Keratinocyte (primary cell): Measurements from ENCODE around the gene SZT2. TPM values are rescaled to one million over a fixed set of nuclear protein-coding genes. Genes with fewer than 3 reads are reported as not detected.

Experiments used
- DNase-seq: peaks from one replicate; pipeline ENCODE4 v3.0.0-alpha.2; 2011; ENCODE audit warnings: low read depth, missing footprints, low spot score
- FAIRE-seq: peaks from 2 replicates; lab custom pipeline; 2011; peaks lifted over from hg19 to GRCh38; lab: Jason Lieb, UNC
- H2AFZ ChIP-seq: 2 replicates; pipeline ENCODE4 v1.6.0; 2012; ENCODE audit warnings: low read length, control low read depth, inconsistent platforms; ENCODE audit not compliant: control insufficient read depth
- H3K27ac ChIP-seq: 2 replicates; pipeline ENCODE4 v1.5.1; 2011; ENCODE audit warnings: low read length; ENCODE audit not compliant: control insufficient read depth, insufficient read depth
- H3K27me3 ChIP-seq: 3 replicates; pipeline ENCODE4 v1.6.0; 2011; ENCODE audit warnings: low read length; ENCODE audit not compliant: control insufficient read depth, insufficient read depth; ENCODE audit errors: extremely low read depth
- H3K36me3 ChIP-seq, 2 experiments: 2 replicates in 1 of 2; 3 replicates in 1 of 2; pipeline ENCODE4 v1.5.1; 2011; ENCODE audit warnings: low read length in 2 of 2, mild to moderate bottlenecking in 1 of 2; ENCODE audit not compliant: control insufficient read depth in 2 of 2, insufficient read depth in 2 of 2; ENCODE audit errors: extremely low read depth in 1 of 2
- H3K4me1 ChIP-seq: 3 replicates; pipeline ENCODE4 v1.5.1; 2011; ENCODE audit warnings: low read length; ENCODE audit not compliant: control insufficient read depth, insufficient read depth; ENCODE audit errors: extremely low read depth
- H3K4me2 ChIP-seq: 3 replicates; pipeline ENCODE4 v1.6.0; 2011; ENCODE audit warnings: low read depth, low read length; ENCODE audit not compliant: control insufficient read depth, insufficient read depth; ENCODE audit errors: extremely low read depth
- H3K4me3 ChIP-seq, 3 experiments: fragments of 200-600 bp in 1 of 3; sonication (generic) in 1 of 3; 2 replicates in 2 of 3; 3 replicates in 1 of 3; pipeline ENCODE4 v1.5.1; 2011 to 2016; ENCODE audit warnings: low read length in 3 of 3, mild to moderate bottlenecking in 3 of 3, control low read depth in 2 of 3, inconsistent platforms in 1 of 3, low read depth in 1 of 3, mixed read lengths in 1 of 3, mixed run types in 1 of 3, moderate library complexity in 1 of 3; ENCODE audit not compliant: control insufficient read depth in 2 of 3, insufficient read depth in 2 of 3; ENCODE audit errors: extremely low read depth in 1 of 3
- H3K79me2 ChIP-seq: 2 replicates; pipeline ENCODE4 v1.6.0; 2012; ENCODE audit warnings: low read length; ENCODE audit not compliant: control insufficient read depth, insufficient read depth
- H3K9ac ChIP-seq: 3 replicates; pipeline ENCODE4 v1.6.0; 2011; ENCODE audit warnings: low read length; ENCODE audit not compliant: control insufficient read depth, insufficient read depth; ENCODE audit errors: extremely low read depth
- H3K9me1 ChIP-seq: 3 replicates; pipeline ENCODE4 v1.6.0; 2011; ENCODE audit warnings: low read length; ENCODE audit not compliant: control insufficient read depth, insufficient read depth; ENCODE audit errors: extremely low read depth
- H3K9me3 ChIP-seq: 2 replicates; pipeline ENCODE4 v1.5.1; 2012; ENCODE audit warnings: low read depth, low read length; ENCODE audit not compliant: control insufficient read depth
- H4K20me1 ChIP-seq: 3 replicates; pipeline ENCODE4 v1.6.0; 2011; ENCODE audit warnings: low read length; ENCODE audit not compliant: control insufficient read depth, insufficient read depth; ENCODE audit errors: extremely low read depth
- EZH2 ChIP-seq: IDR thresholded peaks from one replicate; pipeline ENCODE4 v1.6.1; 2012; ENCODE audit warnings: inconsistent platforms, mild to moderate bottlenecking, low read length, moderate library complexity
- dilution Hi-C: fragments of 300-500 bp; cut with MboI; formaldehyde crosslinking; loops from one replicate; pipeline ENCODE4 v1.7.0; 2020; ENCODE audit warnings: low sequenced_read_pairs; ENCODE audit not compliant: extremely low pct_ligation_motif_present
- polyA plus RNA-seq, 5 experiments: library from polyadenylated mRNA; depleted of rRNA in 3 of 5; stranded (reverse) in 3 of 5; stranded (forward) in 1 of 5; unstranded in 1 of 5; fragments of >200 nt; gene quantifications; 1 replicate in 1 of 5; 2 replicates in 3 of 5; 3 replicates in 1 of 5; pipeline versions ENCODE4 v1.2.1 to v1.2.3, GENCODE V29; 2011 to 2012; ENCODE audit warnings: missing spikeins in 2 of 5, low read depth in 1 of 5, low replicate concordance in 1 of 5
- TF ChIP-seq, protein P1 (sequence below), 3 experiments: IDR thresholded peaks in 1 of 3; conservative IDR thresholded peaks in 1 of 3; optimal IDR thresholded peaks in 1 of 3; 2 replicates in 2 of 3; 3 replicates in 1 of 3; pipeline versions ENCODE3 to v1.5.1; 2011; ENCODE audit warnings: low read length in 3 of 3, mild to moderate bottlenecking in 3 of 3, moderate library complexity in 2 of 3, control low read depth in 1 of 3, inconsistent platforms in 1 of 3; ENCODE audit not compliant: insufficient read depth in 2 of 3; ENCODE audit errors: extremely low read depth in 1 of 3

The SZT2 gene
- polyA plus RNA-seq, 1 donor (not counting 4 experiments of a cell fraction or from before 2014, with no cell fraction given), result 6.1 TPM

DNA sequence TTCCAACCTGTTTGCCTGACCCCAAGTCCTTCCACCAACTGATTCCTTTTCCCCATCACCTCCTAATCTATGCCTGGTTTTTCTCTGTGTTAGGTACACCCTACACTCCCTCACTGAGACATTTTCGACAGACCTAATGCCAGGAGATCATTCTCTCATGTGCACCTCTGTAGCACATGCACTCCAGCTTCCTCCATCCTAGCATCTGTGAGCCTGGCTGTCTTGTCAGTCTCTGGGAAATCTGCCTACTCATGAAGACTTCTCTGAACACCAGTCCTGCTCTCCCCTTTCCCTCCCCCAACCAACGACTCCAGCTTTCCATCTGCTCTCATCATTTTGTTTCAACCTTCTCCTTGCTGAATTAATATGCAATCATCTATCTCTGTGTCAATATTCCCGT is 1.1 kb upstream of the SZT2 start:
- Histone ChIP-seq H3K4me3 (peak overlapping the region; percentile 89 to 96 (median 95)), H3K27ac (peak overlapping the region; percentile 74), H3K4me2 (peak overlapping the region; percentile 93), H3K36me3 (peaks cover 25 to 31% of the 10 kb centered on the region in 2 experiments), H3K4me1 (peaks cover 16% of the 10 kb centered on the region), H3K9me3 (no peaks in the 10 kb centered on the region), H3K79me2 (peaks cover 42% of the 10 kb centered on the region), H3K9me1 (no peaks in the 10 kb centered on the region), H3K9ac (peak overlapping the region; percentile 85), H2AFZ (no peak overlapping the region), H3K27me3 (no peaks in the 10 kb centered on the region), H4K20me1 (no peaks in the 10 kb centered on the region)
- no peak for DNase-seq
- FAIRE-seq, result no peak
- TF ChIP-seq, protein P1, sequence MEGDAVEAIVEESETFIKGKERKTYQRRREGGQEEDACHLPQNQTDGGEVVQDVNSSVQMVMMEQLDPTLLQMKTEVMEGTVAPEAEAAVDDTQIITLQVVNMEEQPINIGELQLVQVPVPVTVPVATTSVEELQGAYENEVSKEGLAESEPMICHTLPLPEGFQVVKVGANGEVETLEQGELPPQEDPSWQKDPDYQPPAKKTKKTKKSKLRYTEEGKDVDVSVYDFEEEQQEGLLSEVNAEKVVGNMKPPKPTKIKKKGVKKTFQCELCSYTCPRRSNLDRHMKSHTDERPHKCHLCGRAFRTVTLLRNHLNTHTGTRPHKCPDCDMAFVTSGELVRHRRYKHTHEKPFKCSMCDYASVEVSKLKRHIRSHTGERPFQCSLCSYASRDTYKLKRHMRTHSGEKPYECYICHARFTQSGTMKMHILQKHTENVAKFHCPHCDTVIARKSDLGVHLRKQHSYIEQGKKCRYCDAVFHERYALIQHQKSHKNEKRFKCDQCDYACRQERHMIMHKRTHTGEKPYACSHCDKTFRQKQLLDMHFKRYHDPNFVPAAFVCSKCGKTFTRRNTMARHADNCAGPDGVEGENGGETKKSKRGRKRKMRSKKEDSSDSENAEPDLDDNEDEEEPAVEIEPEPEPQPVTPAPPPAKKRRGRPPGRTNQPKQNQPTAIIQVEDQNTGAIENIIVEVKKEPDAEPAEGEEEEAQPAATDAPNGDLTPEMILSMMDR (optimal IDR thresholded peaks at IDR 0.05 in 1 of 3, IDR thresholded peaks at IDR 0.05 in 1 of 3, conservative IDR thresholded peaks at IDR 0.05 in 1 of 3; ENCODE audit: extremely low read depth in 1 of 3, insufficient read depth in 2 of 3, low read length in 3 of 3), result no peak
- TF ChIP-seq EZH2, result no peak
- dilution Hi-C loops, result no loop called here

DNA sequence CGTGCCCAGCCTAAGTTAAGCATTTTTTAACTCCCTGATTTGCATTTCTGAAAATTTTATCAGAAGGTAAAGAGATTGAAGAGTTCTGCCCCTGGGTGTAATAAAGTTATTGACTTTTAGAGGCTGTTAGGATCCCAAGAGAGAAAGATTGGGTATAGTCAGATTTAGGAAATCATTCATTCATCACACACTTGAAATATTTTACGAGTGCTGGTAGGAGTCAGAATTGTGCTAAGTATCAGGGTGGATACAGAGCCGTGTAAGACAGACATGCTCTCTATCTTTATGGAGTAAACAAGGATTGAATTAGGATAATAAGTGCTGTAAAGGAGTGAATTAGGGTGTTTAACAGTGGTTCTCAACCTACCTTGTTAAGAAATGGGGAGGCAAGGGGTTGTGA is 3.0 kb downstream of the SZT2 start:
- Histone ChIP-seq H3K9me1 (peaks cover 2% of the 10 kb centered on the region), H3K9ac (no peak overlapping the region), H3K9me3 (no peaks in the 10 kb centered on the region), H2AFZ (no peak overlapping the region), H3K4me1 (peaks cover 16% of the 10 kb centered on the region), H3K27me3 (no peaks in the 10 kb centered on the region), H3K27ac (no peak overlapping the region), H3K36me3 (peaks cover 2 to 6% of the 10 kb centered on the region in 2 experiments), H3K4me2 (no peak overlapping the region), H3K4me3 (no peak overlapping the region), H3K79me2 (peaks cover 45% of the 10 kb centered on the region), H4K20me1 (no peaks in the 10 kb centered on the region)
- FAIRE-seq (no peak), DNase-seq (no peak)
- TF ChIP-seq, protein P1 (optimal IDR thresholded peaks at IDR 0.05 in 1 of 3, IDR thresholded peaks at IDR 0.05 in 1 of 3, conservative IDR thresholded peaks at IDR 0.05 in 1 of 3; ENCODE audit: extremely low read depth in 1 of 3, insufficient read depth in 2 of 3, low read length in 3 of 3), result no peak
- TF ChIP-seq EZH2, result no peak
- dilution Hi-C loops, result no loop called here
